Skeletal muscle cell (primary cell): ENCODE data around the gene FHIP2A.
A peak's percentile ranks its signal among the peaks of the same experiment; 100 is the strongest.
"Not testable (repeated sequence)": the region's sequence is repeated elsewhere in the genome, so short reads cannot be mapped to it uniquely, and the experiment has no call there.

ENCODE experiments used
- DNase-seq: peaks from one replicate; pipeline ENCODE4 v3.0.0-alpha.2; 2010; ENCODE audit warnings: low read depth
- H3K4me3 ChIP-seq: 2 replicates; pipeline ENCODE4 v1.5.1; 2011; ENCODE audit warnings: low read depth, mild to moderate bottlenecking, control low read depth, low read length, moderate library complexity

FHIP2A gene

GRCh38 chr10:114811862-114812261 lies 9.7 kb upstream of the FHIP2A start:
- no peak for DNase-seq
- no peak overlapping the region for H3K4me3 ChIP-seq

GRCh38 chr10:114815791-114816190 lies 5.8 kb upstream of the FHIP2A start:
- no peak overlapping the region for H3K4me3 ChIP-seq
- no peak for DNase-seq

GRCh38 chr10:114816308-114816707 lies 5.3 kb upstream of the FHIP2A start:
- H3K4me3 ChIP-seq, result no peak overlapping the region
- no peak for DNase-seq

- no peak overlapping the region for H3K4me3 ChIP-seq
- no peak for DNase-seq
These were observed 2.3 kb upstream of the FHIP2A start for GRCh38 chr10:114819322-114819721.

- DNase-seq, result no peak
- H3K4me3 ChIP-seq, result peak overlapping the region; percentile 77
These were observed 399 bp downstream of the FHIP2A start for GRCh38 chr10:114821915-114822443.

- no peak for DNase-seq
These were observed 980 bp downstream of the FHIP2A start for GRCh38 chr10:114822444-114823076.

GRCh38 chr10:114823077-114823463 lies 1.5 kb downstream of the FHIP2A start:
- H3K4me3 ChIP-seq, result peak overlapping the region; percentile 77
- no peak for DNase-seq

More at GRCh38 chr10:114822444-114823076, 980 bp downstream of the FHIP2A start:
- H3K4me3 ChIP-seq, result peak overlapping the region; percentile 77

- DNase-seq, result no peak
- no peak overlapping the region for H3K4me3 ChIP-seq
These were observed 2.8 kb downstream of the FHIP2A start for GRCh38 chr10:114824391-114824790.

GRCh38 chr10:114825513-114826253 lies 4.1 kb downstream of the FHIP2A start:
- DNase-seq, result peak; percentile 64

GRCh38 chr10:114829160-114829909 lies 7.8 kb downstream of the FHIP2A start:
- no peak for DNase-seq
- H3K4me3 ChIP-seq, result no peak overlapping the region

More at GRCh38 chr10:114825513-114826253, 4.1 kb downstream of the FHIP2A start:
- H3K4me3 ChIP-seq, result no peak overlapping the region

GRCh38 chr10:114831186-114831867 lies 9.7 kb downstream of the FHIP2A start:
- H3K4me3 ChIP-seq, result no peak overlapping the region
- DNase-seq, result no peak

- H3K4me3 ChIP-seq, result no peak overlapping the region
These were observed 16.1 kb downstream of the FHIP2A start for GRCh38 chr10:114837690-114838089.

GRCh38 chr10:114839901-114840300 lies 18.3 kb downstream of the FHIP2A start:
- H3K4me3 ChIP-seq, result no peak overlapping the region
- no peak for DNase-seq

More at GRCh38 chr10:114837690-114838089, 16.1 kb downstream of the FHIP2A start:
- no peak for DNase-seq

GRCh38 chr10:114845978-114846693 lies 24.6 kb downstream of the FHIP2A start:
- H3K4me3 ChIP-seq, result no peak overlapping the region
- DNase-seq, result no peak

GRCh38 chr10:114847517-114847916 lies 25.9 kb downstream of the FHIP2A start:
- DNase-seq, H3K4me3 ChIP-seq: not testable (repeated sequence)

- H3K4me3 ChIP-seq, result no peak overlapping the region
- no peak for DNase-seq
These were observed 28.1 kb downstream of the FHIP2A start for GRCh38 chr10:114849674-114850073.

- DNase-seq, result no peak
- no peak overlapping the region for H3K4me3 ChIP-seq
These were observed 28.5 kb downstream of the FHIP2A start for GRCh38 chr10:114850126-114850525.

- DNase-seq, result no peak
These were observed 29.8 kb downstream of the FHIP2A start for GRCh38 chr10:114851336-114851735.

GRCh38 chr10:114852197-114852596 lies 30.6 kb downstream of the FHIP2A start:
- no peak for DNase-seq
- H3K4me3 ChIP-seq, result no peak overlapping the region

More at GRCh38 chr10:114851336-114851735, 29.8 kb downstream of the FHIP2A start:
- no peak overlapping the region for H3K4me3 ChIP-seq
